ENCODE results near the gene GPR52.

The GPR52 gene

DNA sequence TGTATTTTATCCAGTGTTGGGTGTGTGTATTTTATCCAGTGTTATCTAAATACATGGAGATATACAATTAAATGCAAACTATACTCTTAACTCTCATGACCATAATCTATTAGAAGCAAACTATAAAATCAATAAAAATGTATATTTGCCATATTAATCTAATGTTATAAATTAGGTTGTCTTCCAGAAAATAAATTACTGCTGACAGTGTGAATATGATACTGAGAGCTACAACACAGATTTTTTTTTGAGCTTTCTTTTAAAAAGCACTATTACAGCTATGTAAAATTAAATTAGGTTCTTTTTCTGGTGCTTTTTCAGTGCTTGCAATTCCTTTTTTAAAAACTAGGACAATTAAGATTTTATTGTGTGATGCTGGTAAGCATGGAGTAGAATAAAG lies 19.0 kb upstream of the GPR52 start:
- no peak for ATAC-seq
- TF ChIP-seq, protein P1, sequence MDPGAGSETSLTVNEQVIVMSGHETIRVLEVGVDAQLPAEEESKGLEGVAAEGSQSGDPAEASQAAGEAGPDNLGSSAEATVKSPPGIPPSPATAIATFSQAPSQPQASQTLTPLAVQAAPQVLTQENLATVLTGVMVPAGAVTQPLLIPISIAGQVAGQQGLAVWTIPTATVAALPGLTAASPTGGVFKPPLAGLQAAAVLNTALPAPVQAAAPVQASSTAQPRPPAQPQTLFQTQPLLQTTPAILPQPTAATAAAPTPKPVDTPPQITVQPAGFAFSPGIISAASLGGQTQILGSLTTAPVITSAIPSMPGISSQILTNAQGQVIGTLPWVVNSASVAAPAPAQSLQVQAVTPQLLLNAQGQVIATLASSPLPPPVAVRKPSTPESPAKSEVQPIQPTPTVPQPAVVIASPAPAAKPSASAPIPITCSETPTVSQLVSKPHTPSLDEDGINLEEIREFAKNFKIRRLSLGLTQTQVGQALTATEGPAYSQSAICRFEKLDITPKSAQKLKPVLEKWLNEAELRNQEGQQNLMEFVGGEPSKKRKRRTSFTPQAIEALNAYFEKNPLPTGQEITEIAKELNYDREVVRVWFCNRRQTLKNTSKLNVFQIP (CRISPR knock-in tag; IDR thresholded peaks at IDR 0.05; ENCODE audit: borderline replicate concordance, low read depth) = no peak
- TF ChIP-seq ZFP30 (CRISPR knock-in tag; IDR thresholded peaks at IDR 0.05) (no peak), RARB (CRISPR knock-in tag; IDR thresholded peaks at IDR 0.05) (no peak), ESRRG (CRISPR knock-in tag; IDR thresholded peaks at IDR 0.05) (no peak), TOX (CRISPR knock-in tag; IDR thresholded peaks at IDR 0.05; ENCODE audit: borderline replicate concordance) (no peak), ZFP3 (CRISPR knock-in tag; IDR thresholded peaks at IDR 0.05) (no peak), ISL1 (CRISPR knock-in tag; IDR thresholded peaks at IDR 0.05) (no peak), CSDC2 (CRISPR knock-in tag; IDR thresholded peaks at IDR 0.05) (no peak), PPARA (CRISPR knock-in tag; IDR thresholded peaks at IDR 0.05; ENCODE audit: borderline replicate concordance) (no peak), ZNF70 (CRISPR knock-in tag; IDR thresholded peaks at IDR 0.05) (no peak), ZC3H10 (CRISPR knock-in tag; IDR thresholded peaks at IDR 0.05) (no peak), SNAI2 (CRISPR knock-in tag; IDR thresholded peaks at IDR 0.05) (no peak), BACH2 (CRISPR knock-in tag; IDR thresholded peaks at IDR 0.05; ENCODE audit: borderline replicate concordance) (no peak)
- TF ChIP-seq, protein P2, sequence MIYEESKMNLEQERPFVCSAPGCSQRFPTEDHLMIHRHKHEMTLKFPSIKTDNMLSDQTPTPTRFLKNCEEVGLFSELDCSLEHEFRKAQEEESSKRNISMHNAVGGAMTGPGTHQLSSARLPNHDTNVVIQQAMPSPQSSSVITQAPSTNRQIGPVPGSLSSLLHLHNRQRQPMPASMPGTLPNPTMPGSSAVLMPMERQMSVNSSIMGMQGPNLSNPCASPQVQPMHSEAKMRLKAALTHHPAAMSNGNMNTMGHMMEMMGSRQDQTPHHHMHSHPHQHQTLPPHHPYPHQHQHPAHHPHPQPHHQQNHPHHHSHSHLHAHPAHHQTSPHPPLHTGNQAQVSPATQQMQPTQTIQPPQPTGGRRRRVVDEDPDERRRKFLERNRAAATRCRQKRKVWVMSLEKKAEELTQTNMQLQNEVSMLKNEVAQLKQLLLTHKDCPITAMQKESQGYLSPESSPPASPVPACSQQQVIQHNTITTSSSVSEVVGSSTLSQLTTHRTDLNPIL (CRISPR knock-in tag; IDR thresholded peaks at IDR 0.05; ENCODE audit: low read depth) = no peak
- TF ChIP-seq, protein P3, sequence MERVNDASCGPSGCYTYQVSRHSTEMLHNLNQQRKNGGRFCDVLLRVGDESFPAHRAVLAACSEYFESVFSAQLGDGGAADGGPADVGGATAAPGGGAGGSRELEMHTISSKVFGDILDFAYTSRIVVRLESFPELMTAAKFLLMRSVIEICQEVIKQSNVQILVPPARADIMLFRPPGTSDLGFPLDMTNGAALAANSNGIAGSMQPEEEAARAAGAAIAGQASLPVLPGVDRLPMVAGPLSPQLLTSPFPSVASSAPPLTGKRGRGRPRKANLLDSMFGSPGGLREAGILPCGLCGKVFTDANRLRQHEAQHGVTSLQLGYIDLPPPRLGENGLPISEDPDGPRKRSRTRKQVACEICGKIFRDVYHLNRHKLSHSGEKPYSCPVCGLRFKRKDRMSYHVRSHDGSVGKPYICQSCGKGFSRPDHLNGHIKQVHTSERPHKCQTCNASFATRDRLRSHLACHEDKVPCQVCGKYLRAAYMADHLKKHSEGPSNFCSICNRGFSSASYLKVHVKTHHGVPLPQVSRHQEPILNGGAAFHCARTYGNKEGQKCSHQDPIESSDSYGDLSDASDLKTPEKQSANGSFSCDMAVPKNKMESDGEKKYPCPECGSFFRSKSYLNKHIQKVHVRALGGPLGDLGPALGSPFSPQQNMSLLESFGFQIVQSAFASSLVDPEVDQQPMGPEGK (CRISPR knock-in tag; IDR thresholded peaks at IDR 0.05; ENCODE audit: borderline replicate concordance) = no peak

DNA sequence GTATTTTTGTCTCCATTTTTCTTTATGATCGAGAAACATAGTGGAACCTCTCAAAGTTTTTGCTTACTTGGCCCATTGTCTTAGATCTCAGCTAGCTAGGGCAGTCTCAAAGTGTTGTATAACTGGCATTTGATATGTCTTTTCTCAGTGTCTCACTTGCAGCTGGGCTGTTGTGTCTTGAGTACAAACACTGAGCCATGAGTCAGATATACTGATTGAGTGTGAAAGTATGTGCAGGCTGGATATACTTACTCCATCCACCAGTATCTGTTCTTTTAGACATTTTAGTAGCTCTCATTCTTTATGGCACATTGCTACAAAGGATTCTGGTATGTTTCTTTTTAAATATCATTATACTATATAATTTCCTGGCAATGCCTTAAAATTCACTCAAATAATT lies 14.3 kb upstream of the GPR52 start:
- peak; percentile 76 for ATAC-seq
- TF ChIP-seq PPARA (CRISPR knock-in tag; IDR thresholded peaks at IDR 0.05; ENCODE audit: borderline replicate concordance) (no peak), ARNTL (CRISPR knock-in tag; IDR thresholded peaks at IDR 0.05; ENCODE audit: borderline replicate concordance, low read depth) (no peak), OSR1 (CRISPR knock-in tag; IDR thresholded peaks at IDR 0.05) (no peak), ISL1 (CRISPR knock-in tag; IDR thresholded peaks at IDR 0.05) (no peak), TOX (CRISPR knock-in tag; IDR thresholded peaks at IDR 0.05; ENCODE audit: borderline replicate concordance) (no peak), ZNF8 (CRISPR knock-in tag; IDR thresholded peaks at IDR 0.05) (no peak)

DNA sequence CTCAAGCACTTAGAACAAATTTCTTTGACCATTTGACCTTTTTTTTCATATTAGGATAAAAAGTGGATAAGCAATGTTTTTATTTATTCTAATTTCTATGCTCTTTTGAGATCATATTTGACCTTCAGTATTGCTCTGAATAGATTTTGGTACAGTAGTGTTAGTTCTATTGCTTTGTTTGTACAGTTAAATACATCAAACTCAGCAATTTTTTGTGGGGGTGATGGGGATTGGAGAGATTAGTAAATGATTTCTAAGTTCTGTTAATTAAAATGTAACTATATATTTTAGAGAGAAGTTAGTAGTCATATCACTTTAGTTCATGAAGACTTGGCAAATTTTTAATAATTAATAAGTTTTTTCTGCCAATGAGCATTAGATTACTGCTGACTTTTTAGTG lies 2.4 kb upstream of the GPR52 start:
- TF ChIP-seq CSDC2 (CRISPR knock-in tag; IDR thresholded peaks at IDR 0.05) (no peak), TCF4 (CRISPR knock-in tag; IDR thresholded peaks at IDR 0.05; ENCODE audit: borderline replicate concordance) (no peak), ZNF565 (CRISPR knock-in tag; conservative IDR thresholded peaks at IDR 0.05; ENCODE audit: low read depth) (no peak)
- TF ChIP-seq, protein P4, sequence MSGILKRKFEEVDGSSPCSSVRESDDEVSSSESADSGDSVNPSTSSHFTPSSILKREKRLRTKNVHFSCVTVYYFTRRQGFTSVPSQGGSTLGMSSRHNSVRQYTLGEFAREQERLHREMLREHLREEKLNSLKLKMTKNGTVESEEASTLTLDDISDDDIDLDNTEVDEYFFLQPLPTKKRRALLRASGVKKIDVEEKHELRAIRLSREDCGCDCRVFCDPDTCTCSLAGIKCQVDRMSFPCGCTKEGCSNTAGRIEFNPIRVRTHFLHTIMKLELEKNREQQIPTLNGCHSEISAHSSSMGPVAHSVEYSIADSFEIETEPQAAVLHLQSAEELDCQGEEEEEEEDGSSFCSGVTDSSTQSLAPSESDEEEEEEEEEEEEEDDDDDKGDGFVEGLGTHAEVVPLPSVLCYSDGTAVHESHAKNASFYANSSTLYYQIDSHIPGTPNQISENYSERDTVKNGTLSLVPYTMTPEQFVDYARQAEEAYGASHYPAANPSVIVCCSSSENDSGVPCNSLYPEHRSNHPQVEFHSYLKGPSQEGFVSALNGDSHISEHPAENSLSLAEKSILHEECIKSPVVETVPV (CRISPR knock-in tag; IDR thresholded peaks at IDR 0.05) = no peak
- no peak for ATAC-seq

DNA sequence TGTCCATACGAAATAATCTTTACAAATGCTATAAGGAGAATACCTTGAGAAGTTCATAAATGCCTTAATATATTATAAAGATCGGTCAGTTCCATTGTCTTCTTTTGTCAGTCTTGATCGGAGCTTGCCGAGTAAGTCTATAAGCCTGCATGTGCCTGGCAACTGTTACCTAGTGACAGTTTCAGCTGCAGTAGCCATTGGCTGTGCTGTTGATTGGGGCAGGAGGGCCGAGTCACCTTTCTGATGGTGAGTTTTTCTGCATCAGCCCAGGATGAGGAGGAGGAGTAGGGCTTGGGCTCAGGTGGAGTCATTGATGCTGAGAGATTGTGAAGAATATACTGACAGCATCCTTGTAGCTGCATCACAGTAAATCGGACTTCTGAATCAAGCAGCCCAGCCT lies 1.9 kb upstream of the GPR52 start:
- no peak for TF ChIP-seq ISL1 (CRISPR knock-in tag; IDR thresholded peaks at IDR 0.05)
- no peak for TF ChIP-seq ESRRG (CRISPR knock-in tag; IDR thresholded peaks at IDR 0.05)
- no peak for TF ChIP-seq OSR1 (CRISPR knock-in tag; IDR thresholded peaks at IDR 0.05)
- ATAC-seq = no peak; the same call in 2 of the 3 replicates

DNA sequence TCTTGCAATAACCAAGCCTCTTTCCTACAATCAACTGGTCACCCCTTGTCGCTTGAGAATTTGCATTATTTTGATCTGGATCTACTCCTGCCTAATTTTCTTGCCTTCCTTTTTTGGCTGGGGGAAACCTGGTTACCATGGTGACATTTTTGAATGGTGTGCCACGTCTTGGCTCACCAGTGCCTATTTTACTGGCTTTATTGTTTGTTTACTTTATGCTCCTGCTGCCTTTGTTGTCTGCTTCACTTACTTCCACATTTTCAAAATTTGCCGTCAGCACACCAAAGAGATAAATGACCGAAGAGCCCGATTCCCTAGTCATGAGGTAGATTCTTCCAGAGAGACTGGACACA lies 743 bp downstream of the GPR52 start:
- no peak for ATAC-seq
- TF ChIP-seq ZNF8 (CRISPR knock-in tag; IDR thresholded peaks at IDR 0.05) (no peak), ZFP30 (CRISPR knock-in tag; IDR thresholded peaks at IDR 0.05) (no peak), ZNF565 (CRISPR knock-in tag; conservative IDR thresholded peaks at IDR 0.05; ENCODE audit: low read depth) (no peak), ZFP3 (CRISPR knock-in tag; IDR thresholded peaks at IDR 0.05) (no peak)
